ENCODE measurements around the gene PDXP. TPM values are rescaled to one million over a fixed set of nuclear protein-coding genes. Genes with fewer than 3 reads are reported as not detected.

The PDXP gene
- total and polyA plus RNA-seq, 11 donors, result 12.8 to 36.4 (median 25.9) TPM

DNA sequence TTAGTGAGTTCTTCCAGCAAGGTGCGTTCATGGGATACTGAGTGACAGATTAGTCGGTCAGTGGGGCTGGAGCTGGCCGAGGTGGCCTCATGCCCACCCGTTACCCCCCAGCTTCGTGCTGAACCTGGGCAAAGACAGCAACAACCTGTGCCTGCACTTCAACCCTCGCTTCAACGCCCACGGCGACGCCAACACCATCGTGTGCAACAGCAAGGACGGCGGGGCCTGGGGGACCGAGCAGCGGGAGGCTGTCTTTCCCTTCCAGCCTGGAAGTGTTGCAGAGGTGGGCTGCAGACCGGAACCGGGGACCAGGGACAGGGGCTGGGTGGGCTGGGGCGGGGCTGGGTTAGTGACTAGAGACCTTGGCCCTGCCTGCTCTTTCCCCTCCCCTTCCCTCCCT, 19.8 kb downstream of the PDXP start:
- H3K36me3 ChIP-seq, result peaks cover 0 to 34% (median 28%) of the 10 kb centered on the region in 9 donors
- H3K27me3 ChIP-seq, result no peaks in the 10 kb centered on the region
- no peak for ATAC-seq
- peak overlapping the region in 5 of 12 donors; percentile 22 to 98 (median 95) for H3K27ac ChIP-seq
- TF ChIP-seq POLR2A (IDR thresholded peaks at IDR 0.05), result no peak
- TF ChIP-seq, protein P1, sequence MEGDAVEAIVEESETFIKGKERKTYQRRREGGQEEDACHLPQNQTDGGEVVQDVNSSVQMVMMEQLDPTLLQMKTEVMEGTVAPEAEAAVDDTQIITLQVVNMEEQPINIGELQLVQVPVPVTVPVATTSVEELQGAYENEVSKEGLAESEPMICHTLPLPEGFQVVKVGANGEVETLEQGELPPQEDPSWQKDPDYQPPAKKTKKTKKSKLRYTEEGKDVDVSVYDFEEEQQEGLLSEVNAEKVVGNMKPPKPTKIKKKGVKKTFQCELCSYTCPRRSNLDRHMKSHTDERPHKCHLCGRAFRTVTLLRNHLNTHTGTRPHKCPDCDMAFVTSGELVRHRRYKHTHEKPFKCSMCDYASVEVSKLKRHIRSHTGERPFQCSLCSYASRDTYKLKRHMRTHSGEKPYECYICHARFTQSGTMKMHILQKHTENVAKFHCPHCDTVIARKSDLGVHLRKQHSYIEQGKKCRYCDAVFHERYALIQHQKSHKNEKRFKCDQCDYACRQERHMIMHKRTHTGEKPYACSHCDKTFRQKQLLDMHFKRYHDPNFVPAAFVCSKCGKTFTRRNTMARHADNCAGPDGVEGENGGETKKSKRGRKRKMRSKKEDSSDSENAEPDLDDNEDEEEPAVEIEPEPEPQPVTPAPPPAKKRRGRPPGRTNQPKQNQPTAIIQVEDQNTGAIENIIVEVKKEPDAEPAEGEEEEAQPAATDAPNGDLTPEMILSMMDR (IDR thresholded peaks at IDR 0.05), result no peak
- peaks cover 3 to 62% (median 39%) of the 10 kb centered on the region in 12 donors for H3K4me1 ChIP-seq
- intact Hi-C loops (cut with DNase I), result loop anchor here in 4 of 10 donors (2.0 to 5.0 kb wide), 4 partner anchors 36 to 74 kb away; no protein-coding TSS in a partner anchor
- DNase-seq, result no peak
- peak overlapping the region in 5 of 12 donors; percentile 18 to 92 (median 71) for H3K4me3 ChIP-seq
- WGBS, 4 donors, result 57 to 67% (median 63%) methylated on average over 18 of the region's 18 CpGs
- no peaks in the 10 kb centered on the region for H3K9me3 ChIP-seq

DNA sequence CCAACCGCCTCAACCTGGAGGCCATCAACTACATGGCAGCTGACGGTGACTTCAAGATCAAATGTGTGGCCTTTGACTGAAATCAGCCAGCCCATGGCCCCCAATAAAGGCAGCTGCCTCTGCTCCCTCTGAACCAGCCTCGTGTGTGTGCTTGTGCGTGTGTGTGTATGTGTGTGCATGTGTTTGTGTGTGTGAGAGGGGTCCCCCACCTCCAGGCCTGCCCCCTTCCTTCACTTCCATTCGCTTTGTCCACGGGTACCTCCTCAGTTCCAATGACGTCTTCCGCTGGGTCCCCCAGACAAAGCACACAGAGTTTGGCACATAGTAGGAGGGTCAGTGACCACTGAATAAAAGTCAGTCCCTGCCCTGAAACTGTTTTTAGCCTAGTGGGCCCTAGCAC, 21.1 kb downstream of the PDXP start:
- ATAC-seq (no peak), DNase-seq (no peak)
- Histone ChIP-seq H3K9me3 (no peaks in the 10 kb centered on the region), H3K27me3 (no peaks in the 10 kb centered on the region), H3K4me1 (peaks cover 3 to 49% (median 28%) of the 10 kb centered on the region in 12 donors), H3K4me3 (no peak overlapping the region), H3K36me3 (peaks cover 0 to 34% (median 28%) of the 10 kb centered on the region in 9 donors), H3K27ac (no peak overlapping the region)
- intact Hi-C loops (cut with DNase I), result loop anchor here in 9 of 10 donors (2.0 to 10.0 kb wide), 9 partner anchors 19 to 115 kb away; no protein-coding TSS in a partner anchor
- TF ChIP-seq, protein P1 (IDR thresholded peaks at IDR 0.05), result no peak
- TF ChIP-seq POLR2A (IDR thresholded peaks at IDR 0.05), result no peak
- WGBS, 4 donors, result 75 to 81% (median 77%) methylated on average over 8 of the region's 8 CpGs

DNA sequence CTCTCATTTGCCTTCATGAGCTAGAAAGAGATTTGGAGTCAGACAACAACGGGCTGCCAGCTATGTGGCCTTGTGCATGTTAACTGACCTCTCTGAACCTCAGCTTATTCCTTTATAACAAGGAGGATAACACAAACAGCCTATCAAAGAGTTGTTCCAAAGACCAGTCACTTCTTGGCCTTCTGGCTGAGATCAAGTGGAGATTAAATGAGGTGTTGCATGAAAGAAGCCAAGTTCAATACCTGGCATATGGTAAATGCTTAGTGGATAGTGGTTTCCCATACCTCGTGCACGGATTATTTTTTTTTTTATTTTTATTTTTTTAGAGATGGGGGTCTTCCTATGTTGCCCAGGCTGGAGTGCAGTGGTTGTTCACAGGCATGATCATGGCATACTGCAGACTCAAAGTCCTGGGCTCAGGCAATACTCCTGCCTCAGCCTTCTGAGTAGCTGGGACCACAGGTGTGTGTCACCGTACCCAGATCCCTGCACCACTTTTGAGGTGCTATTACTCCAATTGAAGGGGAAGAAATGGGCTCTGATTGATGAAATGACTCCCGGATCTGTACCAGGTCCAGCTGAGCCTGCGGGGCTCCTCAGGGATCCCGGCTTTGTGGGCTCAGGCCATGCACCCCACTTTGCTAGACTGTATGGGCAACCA, 21.8 kb downstream of the PDXP start:
- peaks cover 3 to 43% (median 22%) of the 10 kb centered on the region in 12 donors for H3K4me1 ChIP-seq
- peaks cover 0 to 34% (median 28%) of the 10 kb centered on the region in 9 donors for H3K36me3 ChIP-seq
- no peak for ATAC-seq
- TF ChIP-seq, protein P1 (IDR thresholded peaks at IDR 0.05), result no peak
- TF ChIP-seq POLR2A (IDR thresholded peaks at IDR 0.05), result no peak
- 69 to 82% (median 76%) methylated on average over 6 to 7 of the region's 7 CpGs for WGBS, 4 donors
- DNase-seq, result no peak
- intact Hi-C loops (cut with DNase I), result loop anchor here in 8 of 10 donors (2.0 to 10.0 kb wide), 6 partner anchors 20 to 114 kb away; no protein-coding TSS in a partner anchor
- H3K4me3 ChIP-seq, result no peak overlapping the region
- H3K27me3 ChIP-seq, result no peaks in the 10 kb centered on the region
- H3K27ac ChIP-seq, result no peak overlapping the region
- H3K9me3 ChIP-seq, result no peaks in the 10 kb centered on the region

GRCh38 chr22:37681001-37681424, 22.5 kb downstream of the PDXP start:
- TF ChIP-seq POLR2A (IDR thresholded peaks at IDR 0.05), result no peak
- TF ChIP-seq, protein P1 (IDR thresholded peaks at IDR 0.05), result no peak
- Histone ChIP-seq H3K9me3 (no peaks in the 10 kb centered on the region), H3K27ac (no peak overlapping the region), H3K4me3 (no peak overlapping the region), H3K36me3 (peaks cover 0 to 34% (median 28%) of the 10 kb centered on the region in 9 donors), H3K4me1 (peaks cover 3 to 39% (median 23%) of the 10 kb centered on the region in 12 donors), H3K27me3 (no peaks in the 10 kb centered on the region)
- intact Hi-C loops (cut with DNase I), result loop anchor here in 9 of 10 donors (1.0 to 10.0 kb wide), 8 partner anchors 20 to 114 kb away; no protein-coding TSS in a partner anchor
- no peak for DNase-seq
- 73 to 100% (median 73%) methylated on average over 1 to 2 of the region's 2 CpGs; no CpG with 5 or more reads in 1 of the 4 donors for WGBS, 4 donors
- no peak for ATAC-seq
